ENCODE data around the gene NDUFA1.
"Not testable (repeated sequence)": the region's sequence is repeated elsewhere in the genome, so short reads cannot be mapped to it uniquely, and the experiment has no call there.

NDUFA1 gene

DNA sequence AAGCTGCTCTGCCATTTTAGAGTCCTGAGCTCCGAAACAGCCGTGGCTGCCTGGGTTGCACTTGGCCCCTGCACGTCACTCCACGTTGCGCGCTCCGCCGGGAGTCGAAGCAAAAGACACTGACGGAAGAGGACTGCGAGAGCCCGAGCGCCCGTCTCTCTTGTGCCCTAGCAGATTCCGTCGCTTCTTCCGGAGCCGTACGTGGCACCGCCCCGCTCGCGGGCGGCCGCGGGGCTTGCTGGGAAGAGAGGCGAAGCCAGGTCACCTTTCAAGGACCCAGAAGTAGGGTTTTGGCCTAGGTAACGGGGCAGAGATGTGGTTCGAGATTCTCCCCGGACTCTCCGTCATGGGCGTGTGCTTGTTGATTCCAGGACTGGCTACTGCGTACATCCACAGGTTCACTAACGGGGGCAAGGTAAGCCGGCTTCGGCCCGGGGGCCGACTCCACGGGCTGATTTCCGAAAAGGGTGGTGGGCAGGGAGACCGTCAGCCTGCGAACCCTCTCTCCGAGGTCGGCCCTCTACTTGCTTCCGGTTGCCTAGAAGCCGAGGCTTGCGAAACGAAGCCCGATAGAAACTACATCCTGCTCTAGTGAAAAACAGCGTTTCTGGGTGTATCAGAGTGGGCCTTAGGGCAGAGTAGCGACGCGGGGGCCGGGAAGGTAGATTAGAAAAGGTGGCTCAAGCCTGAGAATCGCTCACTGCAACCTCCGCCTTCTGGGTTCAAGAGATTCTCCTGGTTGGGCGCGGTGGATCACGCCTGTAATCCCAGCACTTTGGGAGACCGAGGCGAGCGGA, at the start of gene NDUFA1, which contains the start of gene RNF113A:
TSS of gene NDUFA1 (plus strand) at position 234 of the 797 bp plus-strand sequence. CDS start at position 314, 80 bp downstream.
TSS of gene RNF113A (minus strand) at position 135 of the 797 bp plus-strand sequence. CDS start at position 15, 120 bp downstream.
- peak; percentile 70 for DNase-seq

DNA sequence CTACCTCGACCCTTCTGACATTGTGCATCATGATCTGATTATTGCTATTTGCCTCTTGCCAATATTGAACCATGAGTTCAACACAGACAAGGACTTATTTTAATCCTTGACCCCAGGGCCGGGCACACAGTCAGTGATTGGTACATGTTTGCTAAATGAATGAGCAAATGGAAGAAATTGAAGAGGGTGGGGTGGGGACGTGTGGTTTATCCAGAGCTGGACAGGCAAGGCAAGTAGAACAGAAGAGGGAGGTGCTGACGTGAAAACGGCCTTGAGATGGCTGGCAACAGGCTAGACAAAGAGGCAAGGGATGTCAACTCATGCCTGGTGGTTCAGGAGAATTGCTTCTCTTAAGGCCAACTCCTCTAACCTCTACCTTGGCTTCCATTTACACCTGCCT, 47.4 kb upstream of the NDUFA1 start:
- DNase-seq: not testable (repeated sequence)

DNA sequence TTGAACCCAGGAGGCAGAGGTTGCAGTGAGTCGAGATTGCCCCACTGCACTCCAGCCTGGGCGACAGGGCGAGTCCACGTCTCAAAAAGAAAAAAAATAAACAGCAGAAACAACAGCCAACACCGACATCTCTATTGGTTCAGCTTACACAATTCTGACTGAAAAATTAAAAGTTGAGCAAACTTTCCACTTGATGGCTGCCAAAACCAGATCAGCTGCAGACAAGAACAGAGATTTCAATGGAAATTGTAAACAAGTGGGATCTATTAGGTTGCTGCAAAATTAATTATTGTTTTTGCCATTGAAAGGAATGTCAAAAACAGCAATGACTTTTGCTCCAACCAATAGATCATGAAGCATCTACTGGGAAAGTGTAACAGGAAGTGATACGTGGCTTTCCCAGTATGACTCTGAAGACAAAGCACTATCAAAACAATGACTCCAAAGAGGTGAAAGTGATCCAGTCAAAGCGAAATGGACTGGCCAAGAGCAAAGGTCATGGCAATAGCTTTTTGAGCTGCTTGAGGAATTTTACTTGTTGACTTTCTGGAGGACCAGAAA, 45.2 kb upstream of the NDUFA1 start:
- no peak for DNase-seq

- DNase-seq: no peak
Observed at GRCh38 chrX:119828446-119828845, 43.2 kb upstream of the NDUFA1 start.

- DNase-seq: no peak
Observed at GRCh38 chrX:119833905-119834304, 37.7 kb upstream of the NDUFA1 start.

DNA sequence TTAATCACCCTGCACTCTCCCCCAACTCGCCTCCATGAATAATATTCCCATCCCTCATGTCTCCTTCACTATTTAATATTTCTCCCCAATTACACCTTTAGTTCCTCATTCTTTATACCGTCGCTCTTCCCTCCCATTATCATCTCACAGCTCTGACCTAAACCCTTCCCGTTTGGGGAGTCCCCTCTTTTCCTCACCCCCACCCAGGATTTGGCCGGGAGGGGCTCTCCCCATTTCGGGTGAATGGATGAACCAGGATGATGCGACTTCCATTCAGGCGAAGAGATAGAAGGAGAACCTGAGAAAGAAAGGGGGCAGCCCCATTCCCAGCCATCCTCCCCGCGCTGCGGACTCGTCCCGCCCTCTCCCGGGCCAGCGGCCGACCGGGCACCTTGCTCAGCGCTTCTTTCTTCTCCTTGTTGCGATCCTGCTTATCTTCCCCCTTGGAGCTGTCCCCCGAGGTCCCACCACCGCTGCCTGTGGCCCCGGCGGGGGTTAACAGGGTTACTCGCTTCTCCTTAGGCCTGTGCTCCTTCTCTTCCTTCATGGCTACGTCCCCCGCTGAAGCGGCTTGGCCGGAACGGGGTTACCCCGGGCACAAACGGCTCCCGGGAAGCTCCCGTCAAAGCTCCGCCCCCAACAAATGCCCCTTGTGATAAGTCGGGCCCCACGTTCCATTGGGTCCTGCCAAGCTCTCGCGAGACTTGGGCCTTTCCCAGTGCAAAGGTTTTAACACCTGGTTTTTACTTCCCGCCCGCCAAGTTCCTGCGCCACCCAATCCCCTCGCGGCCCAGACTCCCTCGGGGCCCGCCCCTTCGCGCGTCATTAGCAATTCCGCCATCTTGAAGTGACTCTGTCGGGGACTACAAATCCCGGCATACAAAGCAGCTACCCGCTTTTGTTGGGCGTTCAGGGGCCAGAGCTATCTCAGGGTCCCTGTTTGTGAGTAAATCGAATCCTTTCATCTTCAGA, 19.0 kb upstream of the NDUFA1 start, which contains the start of gene UPF3B:
TSS of gene UPF3B (minus strand) at position 582 of the 972 bp plus-strand sequence. CDS start at position 547, 35 bp downstream.
- DNase-seq: peak; percentile 92

DNA sequence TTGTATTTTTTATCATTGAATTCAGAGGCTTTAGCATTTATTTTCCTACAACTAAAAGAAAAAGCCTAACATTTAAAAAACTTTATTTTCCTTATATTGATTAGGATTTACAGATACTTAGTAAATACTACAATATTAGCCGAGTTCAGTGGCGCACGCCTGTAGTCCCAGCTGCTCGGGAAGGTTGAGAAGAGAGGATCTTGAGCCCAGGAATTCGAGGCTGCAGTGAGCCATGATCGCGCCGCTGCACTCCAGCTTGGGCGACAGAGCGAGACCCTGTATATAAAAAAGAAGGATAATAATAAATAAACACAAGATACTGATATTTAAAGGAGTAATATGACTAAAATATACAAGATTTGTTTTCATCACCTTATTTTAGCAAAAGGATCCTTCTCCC, 18.2 kb upstream of the NDUFA1 start:
- no peak for DNase-seq

- DNase-seq: peak; percentile 1
Observed at GRCh38 chrX:119870626-119871131, 953 bp upstream of the NDUFA1 start.

GRCh38 chrX:119871245-119871598, 410 bp upstream of the NDUFA1 start:
- DNase-seq: no peak

GRCh38 chrX:119878740-119879139, 7.1 kb downstream of the NDUFA1 start:
- DNase-seq: no peak

GRCh38 chrX:119880076-119880475, 8.4 kb downstream of the NDUFA1 start:
- DNase-seq: no peak

GRCh38 chrX:119880552-119881437, 9.2 kb downstream of the NDUFA1 start:
- DNase-seq: no peak

- no peak for DNase-seq
Observed at GRCh38 chrX:119885554-119886428, 14.2 kb downstream of the NDUFA1 start.

GRCh38 chrX:119887721-119888425, 16.2 kb downstream of the NDUFA1 start:
- peak; percentile 21 for DNase-seq

DNA sequence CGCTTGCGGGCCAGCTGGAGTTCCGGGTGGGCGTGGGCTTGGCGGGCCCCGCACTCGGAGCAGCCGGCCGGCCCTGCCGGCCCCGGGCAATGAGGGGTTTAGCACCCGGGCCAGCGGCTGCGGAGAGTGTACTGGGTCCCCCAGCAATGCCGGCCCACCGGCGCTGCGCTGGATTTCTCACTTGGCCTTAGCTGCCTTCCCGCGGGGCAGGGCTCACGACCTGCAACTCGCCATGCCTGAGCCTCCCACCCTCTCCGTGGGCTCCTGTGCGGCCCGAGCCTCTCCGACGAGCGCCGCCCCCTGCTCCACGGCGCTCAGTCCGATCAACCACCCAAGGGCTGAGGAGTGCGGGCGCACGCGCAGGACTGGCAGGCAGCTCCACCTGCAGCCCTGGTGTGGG, 19.0 kb downstream of the NDUFA1 start:
- not testable (repeated sequence) for DNase-seq

- DNase-seq: not testable (repeated sequence)
Observed at GRCh38 chrX:119891961-119892692, 20.5 kb downstream of the NDUFA1 start.

DNA sequence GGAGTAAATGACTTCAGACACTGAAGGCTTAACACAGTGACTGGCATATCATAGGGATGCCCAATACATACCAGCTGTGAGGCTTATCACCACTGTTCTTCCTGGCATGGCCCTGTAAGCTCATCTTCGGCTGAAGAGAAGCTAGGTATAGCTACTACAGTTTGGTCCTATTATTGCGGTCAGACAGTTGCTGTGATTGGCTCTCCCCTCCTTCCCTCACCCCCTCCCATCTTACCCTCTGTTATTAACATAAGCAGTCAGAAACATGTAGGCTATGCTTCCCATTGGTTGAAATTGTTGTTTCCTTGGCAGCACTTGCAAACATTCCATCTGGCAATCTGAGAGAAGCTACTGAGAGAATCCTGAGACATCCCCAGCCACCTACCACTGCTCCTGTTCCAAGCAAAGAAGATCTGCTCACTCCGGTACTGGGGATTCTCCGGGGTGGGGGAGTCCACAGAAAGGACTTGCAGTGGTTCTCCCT, 24.3 kb downstream of the NDUFA1 start, which contains the start of gene AKAP14:
TSS of gene AKAP14 (plus strand) at position 51 of the 484 bp plus-strand sequence. CDS start 7,331 bp downstream, outside the sequence.
- DNase-seq: no peak

GRCh38 chrX:119899125-119899524, 27.5 kb downstream of the NDUFA1 start:
- DNase-seq: no peak

DNA sequence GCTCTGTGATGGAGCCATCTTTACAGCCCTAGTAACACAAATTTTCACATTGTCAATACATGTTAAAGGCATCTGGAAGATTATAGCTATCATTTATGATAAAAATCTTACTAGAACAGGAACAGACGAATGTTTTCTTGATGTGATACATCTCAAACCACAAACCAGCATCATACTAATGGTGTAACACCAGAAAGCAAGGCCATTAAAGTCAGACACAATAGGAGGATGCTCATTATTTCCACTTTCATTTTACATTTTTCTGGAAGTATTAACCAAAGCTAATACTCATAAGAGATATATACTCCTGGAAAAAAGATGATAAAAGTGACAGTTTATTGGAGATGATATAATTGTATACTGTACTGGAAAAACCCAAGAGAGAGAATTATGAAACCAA, 29.3 kb downstream of the NDUFA1 start:
- DNase-seq: no peak
